HL-60/S4 treated with phorbol 12-myristate 13-acetate at 8.2 ng/mL for 4 days and 3 days (cell line): Measurements from ENCODE around the gene PLCD1.
"Not testable (repeated sequence)": the region's sequence is repeated elsewhere in the genome, so short reads cannot be mapped to it uniquely, and the experiment has no call there.

Experiments used
- in situ Hi-C: fragments of 300-500 bp; cut with MboI; formaldehyde crosslinking; loops from 2 replicates; pipeline ENCODE4 v1.15.0; 2022; ENCODE audit warnings: low sequenced_read_pairs

PLCD1 gene

GRCh38 chr3:38029400-38030125 is at the start of gene PLCD1:
Gene PLCD1 (minus strand): TSS chr3:38029642. CDS start chr3:38029539, 103 bp downstream.
- in situ Hi-C loops, result no loop called here

GRCh38 chr3:38077073-38077472 is 47.6 kb upstream of the PLCD1 start:
- in situ Hi-C loops, result not testable (repeated sequence)

- in situ Hi-C loops, result no loop called here
Measured at GRCh38 chr3:38070013-38070412, 40.6 kb upstream of the PLCD1 start.

DNA sequence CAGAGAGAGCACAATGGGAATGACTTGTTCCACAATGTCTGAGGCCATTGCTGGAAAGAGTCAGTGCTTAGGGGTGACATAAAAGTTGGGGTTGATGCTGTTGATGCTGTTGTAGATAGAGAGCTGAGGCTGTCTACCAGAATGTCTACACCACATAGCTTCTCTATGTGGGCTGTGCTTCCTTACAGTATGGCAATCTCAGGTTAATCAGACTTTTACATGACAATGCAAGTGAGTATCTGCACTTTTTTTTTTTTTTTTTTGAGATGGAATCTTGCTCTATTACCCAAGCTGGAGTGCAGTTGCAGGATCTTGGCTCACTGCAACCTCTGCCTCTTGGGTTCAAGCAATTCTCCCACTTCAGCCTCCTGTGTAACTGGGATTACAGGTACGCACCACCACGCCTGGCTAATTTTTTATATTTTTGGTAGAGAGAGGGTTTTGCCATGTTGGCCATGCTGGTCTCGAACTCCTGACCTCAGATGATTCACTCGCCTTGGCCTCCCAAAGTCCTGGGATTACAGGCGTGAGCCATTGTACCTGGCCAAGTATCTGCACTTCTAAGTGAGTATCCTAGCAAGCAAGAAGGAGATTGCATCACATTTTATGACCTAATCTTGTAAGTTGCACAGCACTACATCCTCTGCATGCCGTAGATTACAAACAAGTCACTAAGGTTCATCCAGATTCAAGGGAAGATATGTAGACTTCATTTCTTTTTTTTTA is 38.2 kb upstream of the PLCD1 start:
- in situ Hi-C loops, result no loop called here

DNA sequence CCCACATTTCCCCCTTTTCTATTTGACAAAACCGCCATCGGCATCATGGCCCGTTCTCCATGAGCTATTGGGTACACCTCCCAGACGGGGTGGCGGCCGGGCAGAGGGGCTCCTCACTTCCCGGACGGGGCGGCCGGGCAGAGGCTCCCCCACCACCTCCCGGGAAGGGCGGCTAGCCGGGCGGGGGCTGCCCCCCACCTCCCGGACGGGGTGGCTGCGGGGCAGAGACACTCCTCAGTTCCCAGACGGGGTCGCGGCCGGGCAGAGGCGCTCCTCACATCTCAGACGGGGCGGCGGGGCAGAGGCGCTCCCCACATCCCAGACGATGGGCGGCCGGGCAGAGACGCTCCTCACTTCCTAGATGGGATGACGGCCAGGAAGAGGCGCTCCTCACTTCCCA is 35.0 kb upstream of the PLCD1 start:
- in situ Hi-C loops, result not testable (repeated sequence)

GRCh38 chr3:38062809-38063208 is 33.4 kb upstream of the PLCD1 start:
- in situ Hi-C loops, result no loop called here

- in situ Hi-C loops, result no loop called here
Measured at GRCh38 chr3:38059591-38059990, 30.1 kb upstream of the PLCD1 start.

GRCh38 chr3:38059148-38059547 is 29.7 kb upstream of the PLCD1 start:
- in situ Hi-C loops, result no loop called here

DNA sequence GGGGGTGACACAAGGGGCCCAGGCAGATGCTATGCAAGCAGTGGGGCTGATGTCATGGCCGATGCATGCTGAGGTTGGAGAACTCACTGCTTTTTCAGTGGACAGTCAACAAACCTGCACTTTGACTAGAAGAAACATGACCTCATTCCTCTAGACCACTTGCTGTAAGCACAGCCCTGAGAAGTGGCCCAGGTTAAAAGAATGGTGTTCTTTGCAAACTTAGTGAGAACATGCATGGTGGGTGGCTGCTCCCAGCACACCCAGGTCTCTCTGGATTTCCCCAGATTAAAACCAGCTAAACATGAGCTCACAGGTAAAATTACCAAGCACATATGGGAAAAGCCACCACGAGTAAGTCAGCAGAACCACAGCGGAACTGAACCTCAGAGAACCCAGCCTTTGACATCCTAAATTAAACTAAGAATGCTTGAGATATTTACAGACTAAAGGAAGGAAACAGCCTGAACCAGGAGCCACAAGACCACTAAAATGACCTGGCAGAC is 25.1 kb upstream of the PLCD1 start:
- in situ Hi-C loops, result no loop called here

- in situ Hi-C loops, result not testable (repeated sequence)
Measured at GRCh38 chr3:38053813-38054498, 24.5 kb upstream of the PLCD1 start.

DNA sequence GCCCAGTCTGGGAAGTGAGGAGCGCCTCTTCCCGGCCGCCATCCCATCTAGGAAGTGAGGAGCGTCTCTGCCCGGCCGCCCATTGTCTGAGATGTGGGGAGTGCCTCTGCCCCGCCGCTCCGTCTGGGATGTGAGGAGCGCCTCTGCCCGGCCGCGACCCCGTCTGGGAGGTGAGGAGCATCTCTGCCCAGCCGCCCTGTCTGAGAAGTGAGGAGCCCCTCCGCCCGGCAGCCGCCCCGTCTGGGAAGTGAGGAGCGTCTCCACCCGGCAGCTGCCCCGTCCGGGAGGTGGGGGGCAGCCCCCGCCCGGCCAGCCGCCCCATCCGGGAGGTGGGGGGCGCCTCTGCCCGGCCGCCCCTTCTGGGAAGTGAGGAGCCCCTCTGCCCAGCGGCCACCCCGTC is 23.8 kb upstream of the PLCD1 start:
- in situ Hi-C loops, result not testable (repeated sequence)

- in situ Hi-C loops, result no loop called here
Measured at GRCh38 chr3:38051131-38051530, 21.7 kb upstream of the PLCD1 start.

- in situ Hi-C loops, result no loop called here
Measured at GRCh38 chr3:38049358-38050126, 20.1 kb upstream of the PLCD1 start.

GRCh38 chr3:38047896-38048295 is 18.5 kb upstream of the PLCD1 start:
- in situ Hi-C loops, result no loop called here

DNA sequence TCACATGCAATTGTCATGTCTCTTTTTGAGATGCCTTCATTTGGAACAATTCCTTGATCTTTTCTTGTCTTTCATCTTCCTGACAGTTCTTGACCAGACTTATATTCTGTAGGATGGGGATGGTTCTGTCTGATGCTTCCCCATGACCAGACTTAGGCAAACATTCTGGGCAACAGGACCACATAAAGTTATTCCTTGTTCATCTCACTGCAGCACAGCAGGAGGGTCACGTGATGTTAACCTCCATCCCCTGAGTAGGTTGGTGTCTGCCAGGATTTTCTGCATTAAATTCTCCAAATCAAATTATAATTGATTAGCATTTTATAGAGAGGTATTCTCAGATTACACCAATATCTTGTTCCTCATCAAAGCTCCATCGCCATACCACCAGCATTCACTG is 17.4 kb upstream of the PLCD1 start:
- in situ Hi-C loops, result no loop called here

DNA sequence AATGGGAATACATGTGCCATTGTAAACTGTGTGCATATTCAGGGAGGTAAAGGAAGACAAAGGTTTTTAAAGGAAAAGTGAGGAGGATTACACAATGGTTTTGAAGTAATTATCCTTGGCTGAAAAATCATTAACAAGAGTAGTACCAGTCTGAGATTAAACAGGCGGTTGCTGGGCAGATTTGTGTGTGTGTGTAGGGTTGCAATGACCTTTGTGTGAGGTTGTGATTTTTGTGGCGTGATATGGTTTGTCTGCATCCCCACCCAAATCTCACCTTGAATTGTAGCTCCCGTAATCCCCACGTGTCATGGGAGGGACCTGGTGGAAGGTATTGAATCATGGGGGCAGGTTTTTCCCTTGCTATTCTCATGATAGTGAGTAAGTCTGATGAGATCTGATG is 16.6 kb upstream of the PLCD1 start:
- in situ Hi-C loops, result no loop called here

DNA sequence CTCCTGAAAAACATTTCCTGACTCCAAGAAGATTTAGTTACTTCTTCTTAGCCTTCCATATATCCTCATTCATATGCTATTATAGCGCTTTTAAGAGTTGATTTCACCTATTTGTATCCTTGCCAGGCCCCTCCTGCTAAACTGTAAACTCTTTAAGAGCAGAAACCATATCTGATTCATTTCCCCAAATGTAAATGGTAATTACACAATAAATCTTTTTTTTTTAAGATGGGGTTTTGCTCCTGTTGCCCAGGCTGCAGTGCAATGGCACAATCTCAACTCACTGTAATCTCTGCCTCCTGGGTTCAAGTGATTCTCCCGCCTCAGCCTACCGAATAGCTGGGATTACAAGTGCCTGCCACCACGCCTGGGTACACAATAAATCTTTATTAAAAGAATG is 14.0 kb upstream of the PLCD1 start:
- in situ Hi-C loops, result no loop called here

GRCh38 chr3:38040401-38040800 is 11.0 kb upstream of the PLCD1 start:
- in situ Hi-C loops, result no loop called here

GRCh38 chr3:38039899-38040261 is 10.4 kb upstream of the PLCD1 start:
- in situ Hi-C loops, result no loop called here

GRCh38 chr3:38039101-38039898 is 9.9 kb upstream of the PLCD1 start, which contains the start of gene DLEC1:
Gene DLEC1 (plus strand): TSS chr3:38039208. CDS start chr3:38039226, 18 bp downstream.
- in situ Hi-C loops, result no loop called here
